Measurements from ENCODE around the gene NPB. TPM values are rescaled to one million over a fixed set of nuclear protein-coding genes. Genes with fewer than 3 reads are reported as not detected.

The NPB gene
- total RNA-seq = 0.58 and 0.85 TPM in 2 replicates

GRCh38 chr17:81902023-81902652 lies at the start of gene NPB:
Gene NPB (plus strand): TSS chr17:81902238. CDS start chr17:81902278, 40 bp downstream.

GRCh38 chr17:81859906-81860755 lies 41.9 kb upstream of the NPB start, which contains the start of gene P4HB:
Gene P4HB (minus strand): TSS chr17:81860535. CDS start chr17:81860471, 64 bp downstream.

GRCh38 chr17:81870981-81871386 lies 31.1 kb upstream of the NPB start, which contains the start of gene ARHGDIA:
Gene ARHGDIA (minus strand): TSS chr17:81871337. CDS start chr17:81869930, 1,407 bp downstream.

GRCh38 chr17:81911277-81911961 lies 9.4 kb downstream of the NPB start, which contains the start of gene PCYT2:
Gene PCYT2 (minus strand): TSS chr17:81911399. CDS start chr17:81911355, 44 bp downstream.

GRCh38 chr17:81917565-81918332 lies 15.7 kb downstream of the NPB start, which contains the start of gene SIRT7:
Gene SIRT7 (minus strand): TSS chr17:81918176. CDS start chr17:81918131, 45 bp downstream.

GRCh38 chr17:81927653-81928543 lies 25.9 kb downstream of the NPB start, which contains the start of gene MAFG:
Gene MAFG (minus strand): TSS chr17:81927735. CDS start chr17:81923185, 4,550 bp downstream.

GRCh38 chr17:81947189-81947588 lies 45.2 kb downstream of the NPB start, which contains the start of gene MYADML2:
Gene MYADML2 (minus strand): TSS chr17:81947233. CDS start chr17:81941741, 5,492 bp downstream.

Other genes starting within 250 kb of the NPB start
- gene PDE6G, start 245.7 kb upstream of the NPB start, total RNA-seq = not detected in 2 replicates
- gene OXLD1, start 235.6 kb upstream of the NPB start, total RNA-seq = 24.8 and 39.5 TPM in 2 replicates
- 5.6 and 13.8 TPM in 2 replicates for gene CCDC137, start 235.5 kb upstream of the NPB start, total RNA-seq
- gene ARL16, start 218.4 kb upstream of the NPB start, total RNA-seq = 24.0 and 26.6 TPM in 2 replicates
- gene HGS, start 218.2 kb upstream of the NPB start, total RNA-seq = 74.6 and 77.2 TPM in 2 replicates
- 3.7 and 65.9 TPM in 2 replicates for gene MRPL12, start 198.9 kb upstream of the NPB start, total RNA-seq
- gene SLC25A10, start 190.0 kb upstream of the NPB start, total RNA-seq = 5.6 and 17.8 TPM in 2 replicates
- gene GCGR, start 98.1 kb upstream of the NPB start, total RNA-seq = not detected in 2 replicates
- 91.6 and 113 TPM in 2 replicates for gene MCRIP1, start 68.9 kb upstream of the NPB start, total RNA-seq
- gene PPP1R27, start 67.2 kb upstream of the NPB start, total RNA-seq = 0.19 and 0.28 TPM in 2 replicates
- gene P4HB, start 41.7 kb upstream of the NPB start, total RNA-seq = 1,109 and 1,495 TPM in 2 replicates
- 132 and 223 TPM in 2 replicates for gene ARHGDIA, start 30.9 kb upstream of the NPB start, total RNA-seq
- 60.0 and 264 TPM in 2 replicates for gene ALYREF, start 10.7 kb upstream of the NPB start, total RNA-seq
- gene ANAPC11, start 10.5 kb upstream of the NPB start, total RNA-seq = 110 and 239 TPM in 2 replicates
- 27.6 and 43.3 TPM in 2 replicates for gene PCYT2, start 9.2 kb downstream of the NPB start, total RNA-seq
- 11.3 and 23.8 TPM in 2 replicates for gene SIRT7, start 15.9 kb downstream of the NPB start, total RNA-seq
- 14.4 TPM in 2 replicates for gene MAFG, start 25.5 kb downstream of the NPB start, total RNA-seq
- 107 and 123 TPM in 2 replicates for gene PYCR1, start 35.1 kb downstream of the NPB start, total RNA-seq
- gene MYADML2, start 45.0 kb downstream of the NPB start, total RNA-seq = not detected in 2 replicates
- not detected in 2 replicates for gene NOTUM, start 58.9 kb downstream of the NPB start, total RNA-seq
- gene ASPSCR1, start 75.4 kb downstream of the NPB start, total RNA-seq = 19.6 and 23.7 TPM in 2 replicates
- 13.8 and 53.7 TPM in 2 replicates for gene CENPX, start 120.6 kb downstream of the NPB start, total RNA-seq
- 9.0 and 19.2 TPM in 2 replicates for gene LRRC45, start 121.1 kb downstream of the NPB start, total RNA-seq
- 4.4 and 6.5 TPM in 2 replicates for gene RAC3, start 129.4 kb downstream of the NPB start, total RNA-seq
- 51.0 and 75.3 TPM in 2 replicates for gene DCXR, start 135.5 kb downstream of the NPB start, total RNA-seq
- 21.5 and 35.2 TPM in 2 replicates for gene RFNG, start 149.6 kb downstream of the NPB start, total RNA-seq
- gene GPS1, start 149.7 kb downstream of the NPB start, total RNA-seq = 69.9 and 119 TPM in 2 replicates
- gene DUS1L, start 163.6 kb downstream of the NPB start, total RNA-seq = 42.8 and 60.0 TPM in 2 replicates
- gene FASN, start 196.0 kb downstream of the NPB start, total RNA-seq = 27.3 and 63.5 TPM in 2 replicates

Measured in regular cardiac myocyte (primary cell).